GM12878 (cell line): ENCODE data around the gene DDX56. TPM values are rescaled to one million over a fixed set of nuclear protein-coding genes. Genes with fewer than 3 reads are reported as not detected.

Experiments used
- ATAC-seq: fragments of 200-7000 bp; cut with Tn5 transposase; 3 replicates; pipeline ENCODE4 v1.9.1; 2020; ENCODE audit warnings: mild to moderate bottlenecking, moderate library complexity
- BruUV-seq: library from RNA; stranded (reverse); fragments of 400-500 nt; replicated peaks from 2 replicates; lab custom pipeline; 2021; lab: Mats Ljungman, UMichigan
- CTCF ChIA-PET: fragments of 300-600 bp; sonication (Branson Sonifier 250); formaldehyde crosslinking; extraction: SDS; loops from one replicate; lab custom pipeline; 2021; ENCODE audit warnings: inconsistent platforms; lab: Yijun Ruan, JAX
- POLR2A ChIA-PET: fragments of 350-600 bp; formaldehyde crosslinking; extraction: SDS; loops from one replicate; lab custom pipeline; 2021; ENCODE audit warnings: inconsistent platforms; lab: Charles Lee
- RAD21 ChIA-PET: fragments of 300-600 bp; sonication (Branson Sonifier 250); formaldehyde crosslinking; loops from one replicate; lab custom pipeline; 2023; ENCODE audit warnings: antibody characterized with exemption; ENCODE audit not compliant: unreplicated experiment; lab: Charles Lee
- SMC1A ChIA-PET: fragments of 300-600 bp; sonication (Branson Sonifier 250); formaldehyde crosslinking; loops from one replicate; lab custom pipeline; 2023; ENCODE audit not compliant: unreplicated experiment, uncharacterized antibody; lab: Charles Lee
- DNase-seq: peaks from one replicate; pipeline ENCODE4 v3.0.0-alpha.2; 2011; ENCODE audit warnings: low read depth, low spot score
- FAIRE-seq: peaks from 3 replicates; lab custom pipeline; 2011; peaks lifted over from hg19 to GRCh38; lab: Jason Lieb, UNC
- H2AFZ ChIP-seq: 2 replicates; pipeline ENCODE4 v1.6.0; 2011; ENCODE audit warnings: low read depth, low read length, control low read depth; ENCODE audit not compliant: control insufficient read depth
- H3K27ac ChIP-seq: 2 replicates; pipeline ENCODE4 v1.5.1; 2011; ENCODE audit warnings: control low read depth; ENCODE audit not compliant: control insufficient read depth, insufficient read depth
- H3K27me3 ChIP-seq, 2 experiments: replicated peaks in 1 of 2; 2 replicates each; pipeline versions ENCODE4 v1.6.0 to v1.6.1; 2011; ENCODE audit warnings: low read length in 1 of 2; ENCODE audit not compliant: control insufficient read depth in 2 of 2, insufficient read depth in 2 of 2
- H3K36me3 ChIP-seq, 2 experiments: 2 replicates each; pipeline ENCODE4 v1.5.1; 2011; ENCODE audit warnings: low read length in 1 of 2; ENCODE audit not compliant: control insufficient read depth in 2 of 2, insufficient read depth in 2 of 2
- H3K4me1 ChIP-seq: 2 replicates; pipeline ENCODE4 v1.6.1; 2011; ENCODE audit warnings: mild to moderate bottlenecking, low read length, moderate library complexity, mixed read lengths; ENCODE audit not compliant: control insufficient read depth, insufficient read depth
- H3K4me2 ChIP-seq: 2 replicates; pipeline ENCODE4 v1.6.0; 2011; ENCODE audit warnings: control low read depth; ENCODE audit not compliant: control insufficient read depth, insufficient read depth
- H3K4me3 ChIP-seq: fragments of 200-600 bp; sonication (generic); 2 replicates; pipeline ENCODE4 v1.5.1; 2016
- H3K79me2 ChIP-seq: 2 replicates; pipeline ENCODE4 v1.6.0; 2011; ENCODE audit warnings: low read length; ENCODE audit not compliant: control insufficient read depth, insufficient read depth
- H3K9ac ChIP-seq: 2 replicates; pipeline ENCODE4 v1.8.0; 2011; ENCODE audit warnings: low read length, control low read depth, mixed read lengths; ENCODE audit not compliant: control insufficient read depth, insufficient read depth
- H3K9me3 ChIP-seq: replicated peaks from 3 replicates; pipeline ENCODE4 v1.5.1; 2011; ENCODE audit warnings: mild to moderate bottlenecking, low read length; ENCODE audit not compliant: control insufficient read depth, insufficient read depth
- H4K20me1 ChIP-seq: 2 replicates; pipeline ENCODE4 v1.6.0; 2011; ENCODE audit not compliant: control insufficient read depth, insufficient read depth
- CEBPB ChIP-seq, 2 experiments: fragments of 150-350 bp in 1 of 2; IDR thresholded peaks; 2 replicates each; pipeline ENCODE4 v1.6.1; 2012 to 2014; ENCODE audit warnings: low read depth in 2 of 2, low read length in 2 of 2, borderline replicate concordance in 1 of 2, inconsistent platforms in 1 of 2
- IKZF1 ChIP-seq: fragments of 450-650 bp; conservative IDR thresholded peaks from 2 replicates; pipeline ENCODE4 v1.6.1; 2017; ENCODE audit warnings: antibody characterized with exemption, mild to moderate bottlenecking
- RUNX3 ChIP-seq: IDR thresholded peaks from 2 replicates; pipeline ENCODE4 v1.6.1; 2012; ENCODE audit warnings: low read length, inconsistent platforms
- SIX5 ChIP-seq: IDR thresholded peaks from 2 replicates; pipeline ENCODE4 v1.6.1; 2011; ENCODE audit warnings: mild to moderate bottlenecking, low read depth, low read length, moderate library complexity; ENCODE audit not compliant: severe bottlenecking
- SMC3 ChIP-seq: IDR thresholded peaks from 2 replicates; pipeline ENCODE4 v1.6.1; 2011; ENCODE audit warnings: low read length, improper control_type of control experiment, borderline replicate concordance
- ZNF384 ChIP-seq: IDR thresholded peaks from 2 replicates; pipeline ENCODE4 v1.6.1; 2012; ENCODE audit warnings: low read depth, mild to moderate bottlenecking, low read length, improper control_type of control experiment, borderline replicate concordance
- WGBS: methylation state at CpG from one replicate; pipeline ENCODE4 v1.1.6; 2016; ENCODE audit warnings: low lambda C conversion rate; ENCODE audit not compliant: insufficient replicate concordance, insufficient coverage; ENCODE audit errors: missing lambda C conversion rate; 5-methylcytosine and 5-hydroxymethylcytosine counted together
- in situ Hi-C: fragments of 300-500 bp; cut with MboI; formaldehyde crosslinking; loops from 9 replicates; pipeline ENCODE4 v1.14.3; 2018; ENCODE audit warnings: mixed read lengths
- intact Hi-C: fragments of 100-400 bp; cut with micrococcal nuclease; formaldehyde crosslinking; loops from one replicate; pipeline ENCODE4 v1.14.2; 2022; ENCODE audit not compliant: unreplicated experiment
- polyA plus RNA-seq, 11 experiments: library from polyadenylated mRNA; depleted of rRNA in 4 of 11; unstranded in 6 of 11; stranded (reverse) in 5 of 11; fragments of >200 nt; fragmentation: Nextera tagmentation in 4 of 11; fragmentation: Illumina TruSeq in 1 of 11; extraction: Ambion mirVana in 4 of 11; extraction: Trizol in 1 of 11; gene quantifications; 1 replicate in 1 of 11; 2 replicates in 10 of 11; pipeline versions ENCODE4 v1.2.1 to v1.2.3, GENCODE V29; 2011 to 2016; ENCODE audit warnings: inconsistent platforms in 2 of 11, missing spikeins in 2 of 11, low read depth in 1 of 11
- total RNA-seq, 4 experiments: library from RNA; depleted of rRNA in 3 of 4; stranded (reverse); fragments of >200 nt in 3 of 4; fragmentation: Illumina TruSeq in 1 of 4; extraction: Trizol in 1 of 4; gene quantifications; 2 replicates each; pipeline versions ENCODE4 v1.2.1 to v1.2.3, GENCODE V29; 2013 to 2021
- TF ChIP-seq, protein P1 (sequence below): fragments of 450-650 bp; IDR thresholded peaks from 2 replicates; pipeline ENCODE4 v1.6.1; 2017; ENCODE audit warnings: mild to moderate bottlenecking, moderate library complexity
- TF ChIP-seq, protein P2 (sequence below): fragments of 450-650 bp; IDR thresholded peaks from 2 replicates; pipeline ENCODE4 v1.6.1; 2016; ENCODE audit warnings: mild to moderate bottlenecking

DDX56 gene
- total and polyA plus RNA-seq, 10 of the 15 experiments (the other 5 are each of a cell fraction or from before 2014, with no cell fraction given) = 19.8 to 136 (median 81.3) TPM

DNA sequence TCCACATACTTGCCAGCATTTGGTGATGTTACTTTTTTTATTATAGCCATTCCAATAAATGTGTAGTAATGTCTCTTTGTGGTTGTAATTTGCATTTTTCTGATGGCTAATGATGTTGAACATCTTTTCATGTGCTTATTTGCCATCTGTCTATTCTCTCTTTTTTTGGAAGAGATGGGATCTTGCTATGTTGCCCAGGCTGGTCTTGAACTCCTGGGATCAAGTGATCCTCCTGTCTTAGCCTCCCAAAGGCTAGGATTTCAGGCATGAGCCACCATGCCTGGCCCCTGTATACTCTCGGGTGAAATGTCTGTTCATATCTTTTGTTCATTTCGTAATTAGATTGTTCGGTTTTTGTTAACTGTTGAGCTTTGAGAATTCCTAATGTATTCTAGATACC, 36.1 kb upstream of the DDX56 start (continued):
- TF ChIP-seq, protein P1, sequence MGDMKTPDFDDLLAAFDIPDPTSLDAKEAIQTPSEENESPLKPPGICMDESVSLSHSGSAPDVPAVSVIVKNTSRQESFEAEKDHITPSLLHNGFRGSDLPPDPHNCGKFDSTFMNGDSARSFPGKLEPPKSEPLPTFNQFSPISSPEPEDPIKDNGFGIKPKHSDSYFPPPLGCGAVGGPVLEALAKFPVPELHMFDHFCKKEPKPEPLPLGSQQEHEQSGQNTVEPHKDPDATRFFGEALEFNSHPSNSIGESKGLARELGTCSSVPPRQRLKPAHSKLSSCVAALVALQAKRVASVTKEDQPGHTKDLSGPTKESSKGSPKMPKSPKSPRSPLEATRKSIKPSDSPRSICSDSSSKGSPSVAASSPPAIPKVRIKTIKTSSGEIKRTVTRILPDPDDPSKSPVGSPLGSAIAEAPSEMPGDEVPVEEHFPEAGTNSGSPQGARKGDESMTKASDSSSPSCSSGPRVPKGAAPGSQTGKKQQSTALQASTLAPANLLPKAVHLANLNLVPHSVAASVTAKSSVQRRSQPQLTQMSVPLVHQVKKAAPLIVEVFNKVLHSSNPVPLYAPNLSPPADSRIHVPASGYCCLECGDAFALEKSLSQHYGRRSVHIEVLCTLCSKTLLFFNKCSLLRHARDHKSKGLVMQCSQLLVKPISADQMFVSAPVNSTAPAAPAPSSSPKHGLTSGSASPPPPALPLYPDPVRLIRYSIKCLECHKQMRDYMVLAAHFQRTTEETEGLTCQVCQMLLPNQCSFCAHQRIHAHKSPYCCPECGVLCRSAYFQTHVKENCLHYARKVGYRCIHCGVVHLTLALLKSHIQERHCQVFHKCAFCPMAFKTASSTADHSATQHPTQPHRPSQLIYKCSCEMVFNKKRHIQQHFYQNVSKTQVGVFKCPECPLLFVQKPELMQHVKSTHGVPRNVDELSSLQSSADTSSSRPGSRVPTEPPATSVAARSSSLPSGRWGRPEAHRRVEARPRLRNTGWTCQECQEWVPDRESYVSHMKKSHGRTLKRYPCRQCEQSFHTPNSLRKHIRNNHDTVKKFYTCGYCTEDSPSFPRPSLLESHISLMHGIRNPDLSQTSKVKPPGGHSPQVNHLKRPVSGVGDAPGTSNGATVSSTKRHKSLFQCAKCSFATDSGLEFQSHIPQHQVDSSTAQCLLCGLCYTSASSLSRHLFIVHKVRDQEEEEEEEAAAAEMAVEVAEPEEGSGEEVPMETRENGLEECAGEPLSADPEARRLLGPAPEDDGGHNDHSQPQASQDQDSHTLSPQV = no peak
- TF ChIP-seq CEBPB (IDR thresholded peaks at IDR 0.05; ENCODE audit: borderline replicate concordance in 1 of 2, low read depth in 2 of 2, low read length in 2 of 2) = no peak
- TF ChIP-seq SIX5 = no peak
- no peak for TF ChIP-seq ZNF384

DNA sequence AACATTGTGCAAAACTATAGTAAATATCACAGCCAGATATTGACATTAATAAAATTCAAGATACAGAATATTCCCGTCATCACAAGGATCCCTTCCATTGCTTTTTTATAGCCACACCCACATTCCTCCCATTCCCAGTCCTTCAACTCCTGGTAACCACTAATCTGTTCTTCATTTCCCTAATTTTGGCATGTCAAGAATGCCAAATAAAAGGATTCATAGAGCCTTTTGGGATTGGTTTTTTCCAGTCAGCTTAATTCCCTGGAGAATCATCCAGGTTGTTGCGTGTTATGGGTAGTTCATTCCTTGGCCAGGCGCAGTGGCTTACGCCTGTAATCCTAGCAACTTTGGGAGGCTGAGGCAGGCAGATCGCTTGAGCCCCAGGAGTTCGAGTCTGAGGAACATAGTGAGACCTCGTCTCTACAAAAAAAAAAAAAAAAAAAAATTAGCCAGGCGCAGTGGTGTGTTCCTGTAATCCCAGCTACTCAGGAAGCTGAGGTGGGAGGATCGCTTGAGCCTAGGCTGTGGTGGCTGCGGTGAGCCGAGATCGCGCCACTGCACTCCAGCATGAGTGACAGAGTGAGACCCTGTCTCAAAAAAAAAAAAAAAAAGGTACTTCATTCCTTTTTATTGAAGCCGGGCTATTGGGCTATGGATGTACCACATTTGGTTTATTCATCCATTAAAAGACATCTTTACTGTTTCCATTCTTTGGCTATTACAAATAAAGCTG, 35.4 kb upstream of the DDX56 start:
- Histone ChIP-seq H3K79me2 (peaks cover 62% of the 10 kb centered on the region), H3K4me1 (peaks cover 6% of the 10 kb centered on the region), H3K4me3 (0 out of 2 replicates have a peak overlapping the region, but pooled peaks have one; percentile 5), H3K9ac (no peak overlapping the region), H2AFZ (no peak overlapping the region), H3K4me2 (peak overlapping the region; percentile 79), H4K20me1 (no peaks in the 10 kb centered on the region), H3K27me3 (no peaks in the 10 kb centered on the region), H3K36me3 (no peaks in the 10 kb centered on the region), H3K27ac (no peak overlapping the region), H3K9me3 (no peaks in the 10 kb centered on the region)
- RAD21 ChIA-PET = interaction anchor here (0.6 to 1.4 kb wide), 4 partner anchors 15 to 161 kb away, joined by 3 to 5 read pairs (median 3); no protein-coding TSS in a partner anchor
- FAIRE-seq = no peak
- BruUV-seq = TSS peak; percentile 45
- POLR2A ChIA-PET = interaction anchor here (0.7 to 7.8 kb wide), 8 partner anchors 12 to 477 kb away, joined by 3 to 95 read pairs (median 5); partner anchors contain the start of gene ZMIZ2
- DNase-seq = no peak
- SMC1A ChIA-PET = interaction anchor here (8.8 kb wide), 1 partner anchor 26 kb away, joined by 103 read pairs; no protein-coding TSS in a partner anchor
- intact Hi-C loops (loop anchor here (5.0 kb wide), 1 partner anchor 188 kb away; the partner anchor contains the start of gene PPIA), in situ Hi-C loops (no loop called here)
- TF ChIP-seq SMC3 (no peak), RUNX3 (peak; percentile 43; the same call in 1 of the 2 replicates), IKZF1 (no peak)
- TF ChIP-seq, protein P2, sequence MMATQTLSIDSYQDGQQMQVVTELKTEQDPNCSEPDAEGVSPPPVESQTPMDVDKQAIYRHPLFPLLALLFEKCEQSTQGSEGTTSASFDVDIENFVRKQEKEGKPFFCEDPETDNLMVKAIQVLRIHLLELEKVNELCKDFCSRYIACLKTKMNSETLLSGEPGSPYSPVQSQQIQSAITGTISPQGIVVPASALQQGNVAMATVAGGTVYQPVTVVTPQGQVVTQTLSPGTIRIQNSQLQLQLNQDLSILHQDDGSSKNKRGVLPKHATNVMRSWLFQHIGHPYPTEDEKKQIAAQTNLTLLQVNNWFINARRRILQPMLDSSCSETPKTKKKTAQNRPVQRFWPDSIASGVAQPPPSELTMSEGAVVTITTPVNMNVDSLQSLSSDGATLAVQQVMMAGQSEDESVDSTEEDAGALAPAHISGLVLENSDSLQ = peak; percentile 28; the same call in 1 of the 2 replicates
- 88% methylated on average over 12 of the region's 14 CpGs for WGBS
- ATAC-seq = no peak
- CTCF ChIA-PET = no interaction called here
